GM18909 (cell line): ENCODE measurements around the gene PLEKHG1.

Source experiments
- ATAC-seq: cut with Tn5 transposase; IDR thresholded peaks from one replicate; pipeline ENCODE4 v1.9.1; 2021; ENCODE audit warnings: mild to moderate bottlenecking; ENCODE audit not compliant: unreplicated experiment, poor library complexity

The PLEKHG1 gene

GRCh38 chr6:150588888-150589499 is 10.7 kb upstream of the PLEKHG1 start:
- ATAC-seq = no peak

GRCh38 chr6:150589852-150590251 is 9.8 kb upstream of the PLEKHG1 start:
- no peak for ATAC-seq

GRCh38 chr6:150590446-150590845 is 9.2 kb upstream of the PLEKHG1 start:
- no peak for ATAC-seq

GRCh38 chr6:150592377-150592995 is 7.2 kb upstream of the PLEKHG1 start:
- ATAC-seq = no peak

- no peak for ATAC-seq
Measured at GRCh38 chr6:150593119-150593518, 6.6 kb upstream of the PLEKHG1 start.

- no peak for ATAC-seq
Measured at GRCh38 chr6:150596439-150596838, 3.2 kb upstream of the PLEKHG1 start.

- ATAC-seq = no peak
Measured at GRCh38 chr6:150598401-150598800, 1.3 kb upstream of the PLEKHG1 start.

GRCh38 chr6:150598858-150599198 is 857 bp upstream of the PLEKHG1 start:
- no peak for ATAC-seq

GRCh38 chr6:150600010-150600300 is 270 bp downstream of the PLEKHG1 start:
- no peak for ATAC-seq

GRCh38 chr6:150600301-150601017 is 774 bp downstream of the PLEKHG1 start:
- peak; percentile 73 for ATAC-seq

- no peak for ATAC-seq
Measured at GRCh38 chr6:150601439-150601838, 1.8 kb downstream of the PLEKHG1 start.

- no peak for ATAC-seq
Measured at GRCh38 chr6:150603176-150603575, 3.5 kb downstream of the PLEKHG1 start.

- no peak for ATAC-seq
Measured at GRCh38 chr6:150604467-150604866, 4.8 kb downstream of the PLEKHG1 start.

- ATAC-seq = no peak
Measured at GRCh38 chr6:150605333-150605732, 5.6 kb downstream of the PLEKHG1 start.

- no peak for ATAC-seq
Measured at GRCh38 chr6:150606168-150606591, 6.5 kb downstream of the PLEKHG1 start.

GRCh38 chr6:150606647-150607328 is 7.1 kb downstream of the PLEKHG1 start:
- no peak for ATAC-seq

GRCh38 chr6:150607329-150607650 is 7.6 kb downstream of the PLEKHG1 start:
- ATAC-seq = no peak

GRCh38 chr6:150610584-150610983 is 10.9 kb downstream of the PLEKHG1 start:
- no peak for ATAC-seq

- no peak for ATAC-seq
Measured at GRCh38 chr6:150613269-150613668, 13.6 kb downstream of the PLEKHG1 start.

GRCh38 chr6:150615967-150616366 is 16.3 kb downstream of the PLEKHG1 start:
- no peak for ATAC-seq

GRCh38 chr6:150616586-150616985 is 16.9 kb downstream of the PLEKHG1 start:
- ATAC-seq = no peak

- ATAC-seq = no peak
Measured at GRCh38 chr6:150617062-150617461, 17.4 kb downstream of the PLEKHG1 start.
